Choroid plexus epithelial cell (primary cell): ENCODE measurements around the gene CACNA2D3.
A peak's percentile ranks its signal among the peaks of the same experiment; 100 is the strongest.

ENCODE experiments used
- DNase-seq: peaks from one replicate; pipeline ENCODE4 v3.0.0-alpha.2; 2010; ENCODE audit warnings: low read depth
- H3K4me3 ChIP-seq: 2 replicates; pipeline ENCODE4 v1.5.1; 2011; ENCODE audit warnings: low read depth, mild to moderate bottlenecking, control low read depth, low read length, moderate library complexity
- TF ChIP-seq, protein P1 (sequence below): conservative IDR thresholded peaks from 2 replicates; pipeline ENCODE4 v1.5.1; 2011; ENCODE audit warnings: low read depth, mild to moderate bottlenecking, control low read depth, inconsistent platforms, low read length, moderate library complexity

Gene CACNA2D3

DNA sequence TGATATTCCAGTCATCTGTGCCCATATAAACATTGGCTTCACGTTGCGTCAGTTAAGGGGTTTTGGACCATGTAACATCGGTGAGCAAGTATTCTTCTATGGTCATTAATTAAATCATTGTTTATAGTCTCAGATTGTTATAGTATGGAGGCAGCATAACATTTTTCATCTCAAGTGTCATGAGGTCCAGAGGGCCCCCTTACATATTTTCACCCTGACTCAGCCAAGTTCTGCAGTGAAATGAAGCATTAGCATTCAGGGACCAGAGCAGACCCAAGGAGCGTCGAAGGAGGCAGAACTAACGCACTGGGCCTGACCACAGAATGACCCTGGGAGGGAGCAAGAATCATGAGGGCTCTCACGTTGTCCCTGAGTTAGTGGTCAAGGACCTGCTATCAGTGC is 634.0 kb downstream of the CACNA2D3 start:
- TF ChIP-seq, protein P1, sequence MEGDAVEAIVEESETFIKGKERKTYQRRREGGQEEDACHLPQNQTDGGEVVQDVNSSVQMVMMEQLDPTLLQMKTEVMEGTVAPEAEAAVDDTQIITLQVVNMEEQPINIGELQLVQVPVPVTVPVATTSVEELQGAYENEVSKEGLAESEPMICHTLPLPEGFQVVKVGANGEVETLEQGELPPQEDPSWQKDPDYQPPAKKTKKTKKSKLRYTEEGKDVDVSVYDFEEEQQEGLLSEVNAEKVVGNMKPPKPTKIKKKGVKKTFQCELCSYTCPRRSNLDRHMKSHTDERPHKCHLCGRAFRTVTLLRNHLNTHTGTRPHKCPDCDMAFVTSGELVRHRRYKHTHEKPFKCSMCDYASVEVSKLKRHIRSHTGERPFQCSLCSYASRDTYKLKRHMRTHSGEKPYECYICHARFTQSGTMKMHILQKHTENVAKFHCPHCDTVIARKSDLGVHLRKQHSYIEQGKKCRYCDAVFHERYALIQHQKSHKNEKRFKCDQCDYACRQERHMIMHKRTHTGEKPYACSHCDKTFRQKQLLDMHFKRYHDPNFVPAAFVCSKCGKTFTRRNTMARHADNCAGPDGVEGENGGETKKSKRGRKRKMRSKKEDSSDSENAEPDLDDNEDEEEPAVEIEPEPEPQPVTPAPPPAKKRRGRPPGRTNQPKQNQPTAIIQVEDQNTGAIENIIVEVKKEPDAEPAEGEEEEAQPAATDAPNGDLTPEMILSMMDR: no peak
- no peak overlapping the region for H3K4me3 ChIP-seq
- DNase-seq: peak; percentile 92

DNA sequence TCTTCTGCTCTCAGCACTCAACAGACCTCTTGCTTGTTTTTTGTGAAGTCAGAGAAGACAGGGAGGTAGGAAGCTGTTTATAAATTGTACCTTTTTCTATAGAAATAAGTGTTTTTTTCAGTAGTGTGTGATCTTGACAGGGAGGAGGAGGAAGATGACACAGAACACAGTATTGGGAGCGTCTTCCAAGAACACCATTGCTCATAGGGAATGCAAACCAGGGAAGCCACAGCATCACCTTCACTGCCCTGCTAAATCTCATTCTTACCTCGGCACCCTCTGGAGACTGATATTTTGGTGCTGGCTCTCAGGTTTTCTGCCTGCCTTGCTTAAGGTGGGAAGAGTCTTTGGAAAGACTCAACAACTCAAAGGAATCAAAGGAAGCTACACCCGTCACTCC is 636.1 kb downstream of the CACNA2D3 start:
- DNase-seq: no peak
- TF ChIP-seq, protein P1: no peak

DNA sequence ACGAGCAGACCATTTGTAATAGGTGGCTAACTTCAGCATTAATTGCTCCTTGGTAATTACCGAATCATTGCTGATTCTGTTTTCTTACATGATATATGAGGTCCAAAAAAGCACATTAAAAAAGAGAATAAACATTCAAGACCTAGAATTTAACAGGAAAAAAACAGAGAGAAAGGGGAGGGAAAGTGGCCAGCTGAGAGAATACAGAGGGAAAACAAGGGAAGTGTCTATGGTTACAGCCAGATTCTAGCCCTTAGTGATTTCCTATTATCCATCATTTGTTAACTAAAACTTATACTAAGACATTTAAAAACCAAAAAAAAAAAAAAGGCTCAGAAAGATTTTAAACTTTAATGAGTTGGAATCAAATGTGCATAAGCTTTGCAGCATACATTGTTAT is 636.8 kb downstream of the CACNA2D3 start:
- no peak overlapping the region for H3K4me3 ChIP-seq
- no peak for DNase-seq
- TF ChIP-seq, protein P1: no peak

More for the DNA sequence above, 636.1 kb downstream of the CACNA2D3 start:
- no peak overlapping the region for H3K4me3 ChIP-seq

DNA sequence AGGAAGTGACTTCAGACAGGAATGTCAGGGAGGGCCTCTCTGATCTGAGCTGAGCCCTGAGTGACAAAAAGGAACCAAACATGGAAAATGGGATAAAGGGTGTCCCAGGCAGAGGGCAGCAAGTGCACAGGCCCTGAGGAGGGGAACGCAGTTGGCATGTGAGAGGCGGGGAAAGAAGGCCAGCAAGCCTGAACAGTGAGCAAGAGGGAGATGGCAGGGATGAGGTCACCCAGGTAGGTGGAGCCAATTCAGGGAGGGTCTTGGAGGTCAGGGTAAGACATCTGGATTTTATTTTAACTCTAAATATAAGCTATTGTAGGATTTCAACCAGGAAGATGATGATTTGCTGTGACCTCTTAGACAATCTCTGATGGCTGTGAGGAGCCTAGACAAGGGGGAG is 637.8 kb downstream of the CACNA2D3 start:
- TF ChIP-seq, protein P1: no peak
- no peak overlapping the region for H3K4me3 ChIP-seq
- no peak for DNase-seq

DNA sequence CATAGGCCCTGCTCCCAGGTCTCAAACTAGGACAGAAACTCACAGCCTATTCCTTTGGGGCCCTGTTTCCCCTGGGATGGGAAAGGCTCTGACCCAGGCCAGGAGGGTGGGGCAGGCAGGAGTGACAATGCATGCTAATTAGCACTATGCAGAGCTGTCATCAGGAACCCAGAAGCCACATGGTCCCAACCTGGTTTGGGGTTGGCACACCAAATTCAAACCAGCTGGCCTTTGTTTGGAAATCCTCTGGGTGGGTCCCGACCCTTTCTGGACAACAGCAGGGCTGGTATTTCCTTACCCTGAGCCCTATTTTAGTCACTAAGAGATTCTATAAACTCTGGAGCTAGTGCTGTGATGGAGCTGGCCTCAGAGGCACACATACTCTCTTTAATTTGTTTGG is 639.3 kb downstream of the CACNA2D3 start:
- no peak for DNase-seq
- H3K4me3 ChIP-seq: no peak overlapping the region
- TF ChIP-seq, protein P1: no peak

DNA sequence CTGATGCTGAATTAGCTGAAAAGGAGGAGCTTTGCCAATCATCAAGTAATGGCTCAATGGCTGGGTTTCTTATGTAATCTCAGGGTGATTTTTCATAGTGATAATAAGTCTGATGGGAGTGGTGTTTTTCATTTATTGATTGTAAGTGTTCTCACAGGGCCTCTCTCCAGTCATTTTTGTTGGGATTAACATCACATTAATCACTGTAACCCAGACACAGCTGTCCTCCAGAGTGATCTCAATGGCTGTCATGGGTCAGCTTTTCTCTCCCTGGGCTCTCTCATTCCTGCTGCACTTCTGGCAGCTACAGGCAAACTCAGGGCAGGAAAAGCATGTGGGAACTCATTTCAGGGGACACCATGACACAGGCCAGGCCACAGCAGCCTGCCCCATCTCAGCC is 642.6 kb downstream of the CACNA2D3 start:
- DNase-seq: no peak
- TF ChIP-seq, protein P1: no peak
- no peak overlapping the region for H3K4me3 ChIP-seq

DNA sequence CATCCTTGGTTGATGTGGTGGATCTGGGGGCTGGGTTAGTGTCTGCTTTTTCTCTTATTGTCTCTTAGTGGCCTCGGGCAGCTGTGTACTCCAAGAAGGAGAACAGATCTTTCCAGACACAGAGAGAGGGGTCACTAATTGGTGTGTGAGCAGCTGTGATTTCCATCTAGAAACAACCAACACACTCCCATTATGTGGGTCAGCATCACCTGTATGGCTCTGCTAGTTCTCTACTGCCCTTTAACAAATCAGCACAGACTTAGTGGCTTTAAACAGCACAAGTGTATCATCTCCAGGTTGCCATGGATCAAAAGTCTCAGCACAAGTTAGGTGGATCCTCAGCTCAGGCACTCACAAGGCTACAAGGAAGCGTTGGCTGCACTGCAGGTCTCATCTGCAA is 648.7 kb downstream of the CACNA2D3 start:
- no peak overlapping the region for H3K4me3 ChIP-seq
- TF ChIP-seq, protein P1: no peak
- DNase-seq: no peak
